HG02870 (cell line): ENCODE data around the gene AADACL2.
"Not testable (repeated sequence)": the region's sequence is repeated elsewhere in the genome, so short reads cannot be mapped to it uniquely, and the experiment has no call there.

Experiments
- ATAC-seq: cut with Tn5 transposase; IDR thresholded peaks from one replicate; pipeline ENCODE4 v1.9.1; 2021; ENCODE audit warnings: mild to moderate bottlenecking, moderate library complexity; ENCODE audit not compliant: unreplicated experiment

AADACL2 gene

GRCh38 chr3:151765685-151766084 is 32.0 kb downstream of the AADACL2 start:
- ATAC-seq: no peak

- no peak for ATAC-seq
Observed at GRCh38 chr3:151766454-151766853, 32.7 kb downstream of the AADACL2 start.

GRCh38 chr3:151768393-151768930 is 34.7 kb downstream of the AADACL2 start:
- ATAC-seq: no peak

- ATAC-seq: no peak
Observed at GRCh38 chr3:151769175-151769574, 35.4 kb downstream of the AADACL2 start.

- no peak for ATAC-seq
Observed at GRCh38 chr3:151770956-151771355, 37.2 kb downstream of the AADACL2 start.

- no peak for ATAC-seq
Observed at GRCh38 chr3:151772825-151773480, 39.2 kb downstream of the AADACL2 start.

- no peak for ATAC-seq
Observed at GRCh38 chr3:151774235-151774634, 40.5 kb downstream of the AADACL2 start.

GRCh38 chr3:151774910-151775309 is 41.2 kb downstream of the AADACL2 start:
- ATAC-seq: no peak

GRCh38 chr3:151775314-151776258 is 41.9 kb downstream of the AADACL2 start:
- ATAC-seq: no peak

- ATAC-seq: no peak
Observed at GRCh38 chr3:151776259-151776740, 42.6 kb downstream of the AADACL2 start.

GRCh38 chr3:151777880-151778279 is 44.2 kb downstream of the AADACL2 start:
- no peak for ATAC-seq

GRCh38 chr3:151787626-151788025 is 53.9 kb downstream of the AADACL2 start:
- no peak for ATAC-seq

- no peak for ATAC-seq
Observed at GRCh38 chr3:151788401-151788800, 54.7 kb downstream of the AADACL2 start.

GRCh38 chr3:151789853-151790463 is 56.2 kb downstream of the AADACL2 start:
- no peak for ATAC-seq

GRCh38 chr3:151790763-151791162 is 57.0 kb downstream of the AADACL2 start:
- not testable (repeated sequence) for ATAC-seq

- no peak for ATAC-seq
Observed at GRCh38 chr3:151792411-151792810, 58.7 kb downstream of the AADACL2 start.

GRCh38 chr3:151793636-151794035 is 59.9 kb downstream of the AADACL2 start:
- no peak for ATAC-seq

- no peak for ATAC-seq
Observed at GRCh38 chr3:151794080-151794479, 60.4 kb downstream of the AADACL2 start.

- no peak for ATAC-seq
Observed at GRCh38 chr3:151795276-151795675, 61.5 kb downstream of the AADACL2 start.

GRCh38 chr3:151796105-151796680 is 62.5 kb downstream of the AADACL2 start:
- ATAC-seq: no peak

GRCh38 chr3:151798466-151798865 is 64.7 kb downstream of the AADACL2 start:
- ATAC-seq: no peak
